CD4-positive, alpha-beta T cell treated with Interleukin-10 for 1 hour (primary cell): ENCODE measurements around the gene RIPPLY1.
A peak's percentile ranks its signal among the peaks of the same experiment; 100 is the strongest.

Source experiments
- DNase-seq: peaks from one replicate; pipeline ENCODE4 v3.0.0-alpha.2; 2020

RIPPLY1 gene

GRCh38 chrX:106903291-106903824 is at the start of gene RIPPLY1:
RIPPLY1 (minus strand) TSS chrX:106903341; CDS start chrX:106903287, 54 bp downstream.
- DNase-seq = no peak

DNA sequence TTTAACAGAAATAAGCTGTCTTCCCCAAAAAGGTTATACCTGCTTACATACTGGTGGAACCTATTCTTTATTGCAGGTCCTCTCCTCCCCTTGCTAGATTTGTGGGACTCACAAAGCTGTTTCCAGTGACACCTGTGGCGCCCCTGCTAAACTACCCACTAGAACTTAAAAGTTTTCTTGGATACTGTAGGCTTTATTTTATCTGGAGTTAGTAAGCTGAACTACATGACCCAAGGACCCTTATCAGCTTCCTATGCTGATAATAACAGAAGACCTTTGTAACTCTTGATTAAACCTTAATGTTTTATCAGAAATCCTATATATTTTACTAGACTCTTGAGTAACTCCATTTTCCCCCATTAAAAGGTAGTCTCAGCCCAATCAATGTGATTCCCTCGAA is 49.4 kb upstream of the RIPPLY1 start:
- DNase-seq = no peak

DNA sequence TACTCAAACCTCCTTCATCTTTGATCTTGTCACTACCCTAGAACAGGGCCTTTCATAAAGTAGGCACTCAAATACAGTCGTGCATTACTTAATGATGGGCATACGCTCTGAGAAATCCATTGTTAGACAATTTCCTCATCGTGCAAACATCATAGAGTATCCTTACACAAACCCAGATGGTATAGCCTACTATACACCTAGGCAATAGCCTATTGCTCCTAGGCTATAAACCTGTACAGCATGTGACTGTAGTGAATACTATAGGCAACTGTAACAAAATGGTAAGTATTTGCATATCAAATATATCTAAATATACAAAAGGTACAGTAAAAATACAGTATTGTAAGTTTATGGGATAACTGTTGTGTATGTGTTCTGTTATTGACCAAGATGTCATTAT is 48.9 kb upstream of the RIPPLY1 start:
- DNase-seq = no peak

DNA sequence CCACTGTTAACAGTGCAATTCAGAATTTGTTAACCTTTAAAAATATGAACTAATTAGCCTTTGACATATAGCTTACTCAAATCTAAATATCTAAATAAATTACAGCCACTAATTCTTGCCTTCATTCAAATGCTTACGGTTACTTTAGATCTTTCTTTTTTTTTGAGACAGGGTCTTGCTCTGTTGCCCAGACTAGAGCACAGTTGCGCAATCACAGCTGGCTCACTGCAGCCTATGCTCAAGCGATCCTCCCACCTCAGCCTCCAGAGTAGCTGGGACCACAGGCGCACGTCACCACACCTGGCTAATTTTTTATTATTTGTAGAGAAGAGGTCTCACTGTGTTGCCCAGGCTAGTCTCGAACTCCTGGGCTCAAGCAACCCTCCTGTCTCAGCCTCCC is 48.1 kb upstream of the RIPPLY1 start:
- no peak for DNase-seq

DNA sequence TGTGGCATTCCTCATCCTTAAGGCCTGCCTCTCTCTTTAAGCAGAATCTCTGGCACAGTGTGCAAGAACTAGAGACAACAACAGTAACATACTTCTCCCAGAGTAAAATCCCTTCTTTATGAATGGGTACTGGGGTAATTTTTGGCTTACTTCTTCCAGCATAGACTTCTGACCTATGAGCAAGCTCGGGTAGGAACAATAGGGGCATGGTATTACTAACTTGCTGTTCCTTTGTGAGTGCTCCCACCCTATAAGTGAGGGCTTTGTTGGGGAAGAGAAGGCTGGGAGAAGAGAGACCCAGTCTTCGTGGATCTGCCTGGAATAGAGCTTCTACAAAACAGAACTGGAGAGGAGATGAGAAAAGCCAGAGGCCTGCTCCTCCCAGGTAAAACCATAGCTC is 47.2 kb upstream of the RIPPLY1 start:
- no peak for DNase-seq

GRCh38 chrX:106949366-106949765 is 46.2 kb upstream of the RIPPLY1 start:
- no peak for DNase-seq

- DNase-seq = no peak
Measured at GRCh38 chrX:106948641-106949040, 45.5 kb upstream of the RIPPLY1 start.

DNA sequence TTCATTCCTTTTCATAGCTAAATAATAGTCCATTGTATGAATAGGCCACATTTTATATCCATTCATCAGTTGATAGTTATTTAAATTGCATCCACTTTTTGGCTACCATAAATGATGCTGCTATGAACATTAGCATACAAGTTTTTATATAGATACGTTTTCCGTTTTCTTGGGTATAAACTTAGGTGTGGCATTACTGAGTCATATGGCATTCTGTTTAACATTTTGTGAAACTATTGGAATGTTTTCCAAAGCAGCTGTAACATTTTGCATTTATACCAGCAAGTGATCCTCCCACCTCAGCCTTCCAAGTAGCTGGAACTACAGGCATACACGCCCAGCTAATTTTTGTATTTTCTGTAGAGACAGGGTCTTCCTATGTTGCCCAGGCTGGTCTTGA is 43.3 kb upstream of the RIPPLY1 start:
- no peak for DNase-seq

DNA sequence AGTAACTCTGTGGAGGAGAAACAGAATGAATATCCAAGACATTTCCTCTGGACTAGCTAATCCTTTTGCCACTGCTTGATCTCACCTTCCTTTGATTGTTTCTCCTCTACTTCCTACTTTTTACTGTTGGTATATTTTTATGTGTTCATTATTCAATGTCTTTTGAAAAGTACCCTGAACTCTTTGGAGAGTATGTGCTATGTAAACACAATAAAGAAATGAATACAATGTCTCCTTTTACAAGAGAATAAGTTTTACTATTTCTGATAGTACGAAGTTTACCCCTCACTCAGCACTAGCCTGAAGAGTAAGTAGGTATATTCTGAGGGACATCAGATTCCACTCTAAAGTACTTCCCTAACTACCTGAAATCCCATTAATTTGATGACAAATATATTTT is 36.9 kb upstream of the RIPPLY1 start:
- no peak for DNase-seq

DNA sequence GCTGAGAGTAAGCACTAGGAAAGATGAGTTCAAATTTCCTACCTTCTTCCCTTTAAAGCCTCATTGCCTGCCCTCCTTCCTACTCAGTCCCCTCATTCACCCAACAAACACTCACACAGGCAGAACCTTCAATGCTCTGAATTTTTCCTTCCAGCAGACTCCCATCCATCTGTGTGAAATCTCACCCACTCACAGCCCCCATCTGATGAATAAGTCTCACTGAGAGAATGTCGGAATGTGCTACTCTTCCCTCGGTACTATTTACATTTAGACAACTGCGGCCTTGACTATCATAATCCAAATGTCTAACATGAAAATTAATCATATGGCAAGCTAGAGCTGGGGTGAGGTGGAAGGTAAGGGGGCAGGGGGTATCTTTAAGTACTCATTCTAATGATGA is 36.4 kb upstream of the RIPPLY1 start:
- DNase-seq = no peak

GRCh38 chrX:106936246-106936645 is 33.1 kb upstream of the RIPPLY1 start:
- no peak for DNase-seq

DNA sequence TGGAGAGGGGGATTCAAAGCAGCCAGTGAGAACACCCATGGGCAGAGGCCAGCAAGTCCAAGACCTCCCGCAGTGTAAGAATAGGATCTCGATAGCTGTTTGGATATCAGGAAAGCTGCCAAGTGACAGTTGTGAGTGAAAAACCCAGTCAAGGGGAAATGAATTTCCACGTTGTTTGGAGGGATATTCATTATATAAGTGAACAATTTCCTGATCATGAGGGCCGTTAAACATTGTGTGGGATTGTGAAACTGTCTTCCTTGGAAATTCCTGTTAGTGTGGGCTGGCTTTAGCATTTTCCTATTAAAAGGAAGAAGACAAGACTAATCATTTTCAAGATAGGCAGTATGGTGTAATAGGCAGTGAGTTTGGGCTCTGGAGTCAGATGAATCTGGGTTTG is 32.0 kb upstream of the RIPPLY1 start:
- DNase-seq = no peak

DNA sequence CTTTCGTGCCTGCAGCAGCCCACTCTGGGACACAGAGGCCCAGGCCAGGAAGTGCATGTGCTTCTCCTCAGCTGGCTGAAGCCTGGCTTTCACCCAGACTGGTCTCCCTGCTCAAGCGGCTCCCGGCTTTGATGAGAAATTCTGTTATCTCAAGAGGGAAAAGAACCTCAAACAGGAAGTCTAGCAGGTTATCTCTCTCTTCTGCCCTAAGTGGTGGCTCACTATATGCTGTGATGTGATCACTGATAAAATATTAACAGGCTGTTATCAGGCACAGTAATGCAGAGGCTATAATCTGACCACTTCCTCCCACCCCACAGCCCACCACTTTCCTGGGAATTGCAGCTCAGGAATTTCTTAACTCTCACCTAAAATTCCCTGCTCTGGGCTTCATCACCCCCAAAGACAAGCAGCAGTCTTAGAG is 30.4 kb upstream of the RIPPLY1 start:
- DNase-seq = no peak

DNA sequence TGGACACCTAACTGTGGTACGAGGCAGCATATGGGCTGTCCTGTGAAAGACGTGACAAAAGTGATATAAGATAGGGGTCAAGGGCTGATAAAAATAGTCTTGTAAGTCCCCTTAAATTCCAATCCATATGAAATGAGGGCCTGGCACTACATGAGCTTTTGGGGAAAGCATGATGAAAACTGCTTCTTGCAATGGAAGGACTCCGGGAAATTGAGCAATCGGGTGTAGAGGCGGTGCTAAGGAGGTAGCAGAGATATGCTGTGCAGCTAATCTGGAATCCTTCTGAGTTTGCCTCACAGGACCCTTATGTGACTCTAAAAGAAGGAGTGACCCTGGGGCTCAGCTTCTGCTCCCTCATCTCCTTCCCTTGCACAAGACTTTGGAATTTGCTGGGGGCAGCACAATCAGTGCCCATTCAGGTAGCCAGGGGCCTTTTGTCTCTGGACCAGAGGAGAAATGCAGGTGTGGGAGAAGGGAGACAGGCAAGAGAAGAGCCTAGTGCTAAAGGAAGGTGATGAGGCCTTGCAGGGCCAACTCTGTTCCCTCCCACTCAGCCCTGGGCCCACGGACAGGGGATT is 29.9 kb upstream of the RIPPLY1 start:
- DNase-seq = no peak

GRCh38 chrX:106932492-106932923 is 29.4 kb upstream of the RIPPLY1 start:
- DNase-seq = no peak

DNA sequence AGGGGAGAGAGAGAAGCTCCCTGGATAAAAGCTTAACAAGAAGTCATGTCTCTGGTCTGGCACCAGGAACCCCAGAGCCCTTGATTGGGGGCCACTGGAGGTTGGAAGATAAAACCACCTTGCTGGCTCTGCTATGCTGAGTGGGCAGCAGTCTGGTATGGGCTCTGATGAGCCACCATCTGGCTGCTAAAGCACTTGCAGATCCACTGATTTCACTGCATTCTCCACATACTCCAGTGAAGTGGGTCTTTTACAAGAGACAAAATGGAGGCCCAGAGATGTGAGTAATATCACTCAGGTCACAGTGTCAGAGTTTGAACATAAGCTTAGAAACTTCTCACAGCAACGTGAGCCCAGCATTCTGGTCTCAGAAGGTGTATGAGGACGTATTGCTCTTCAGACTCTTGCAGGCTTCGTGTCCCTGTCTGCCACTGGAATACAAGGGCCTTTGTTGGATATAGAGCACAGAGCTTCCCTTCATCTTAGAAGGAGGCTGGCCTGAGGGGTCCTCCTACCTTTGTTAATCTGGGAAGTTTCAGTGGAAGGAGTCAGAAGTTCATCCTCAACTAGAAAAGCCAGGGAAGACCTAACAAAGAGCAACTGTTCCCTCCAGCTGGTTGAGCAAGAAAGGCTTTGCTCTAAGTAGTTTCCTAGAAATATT is 28.8 kb upstream of the RIPPLY1 start:
- no peak for DNase-seq

- no peak for DNase-seq
Measured at GRCh38 chrX:106928227-106928626, 25.1 kb upstream of the RIPPLY1 start.

- DNase-seq = no peak
Measured at GRCh38 chrX:106927700-106928099, 24.6 kb upstream of the RIPPLY1 start.

GRCh38 chrX:106927023-106927422 is 23.9 kb upstream of the RIPPLY1 start:
- DNase-seq = no peak

GRCh38 chrX:106921637-106922036 is 18.5 kb upstream of the RIPPLY1 start:
- no peak for DNase-seq

DNA sequence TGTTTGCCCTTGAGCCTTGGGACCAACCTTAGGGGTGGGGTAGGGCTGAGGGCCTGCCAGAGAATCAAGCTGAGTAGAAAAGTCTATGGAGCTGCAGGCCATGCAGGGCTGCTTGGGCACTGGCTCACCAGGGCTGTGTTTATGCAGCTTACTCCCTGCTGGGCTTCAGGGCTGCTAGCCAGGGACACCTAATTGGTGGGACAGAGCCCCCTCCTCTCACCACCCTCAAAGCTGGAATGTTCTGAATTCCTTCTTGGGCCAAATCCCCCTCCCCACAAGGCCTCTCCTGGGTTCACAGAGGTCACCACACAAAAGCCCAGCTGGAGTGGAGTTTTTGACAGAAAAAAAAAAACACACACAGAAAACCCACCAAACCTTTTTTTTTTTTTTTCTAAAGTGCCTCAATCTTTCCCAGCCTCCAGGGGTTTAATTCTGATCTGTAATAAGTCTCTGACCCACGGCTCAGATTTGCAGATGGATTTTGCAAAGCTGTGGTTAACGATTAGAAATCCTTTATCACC is 16.9 kb upstream of the RIPPLY1 start, which contains the start of gene CLDN2:
Gene CLDN2 (plus strand): TSS at position 471 of the 521 bp plus-strand sequence. CDS start 7,827 bp downstream, outside the sequence.
- DNase-seq = no peak

DNA sequence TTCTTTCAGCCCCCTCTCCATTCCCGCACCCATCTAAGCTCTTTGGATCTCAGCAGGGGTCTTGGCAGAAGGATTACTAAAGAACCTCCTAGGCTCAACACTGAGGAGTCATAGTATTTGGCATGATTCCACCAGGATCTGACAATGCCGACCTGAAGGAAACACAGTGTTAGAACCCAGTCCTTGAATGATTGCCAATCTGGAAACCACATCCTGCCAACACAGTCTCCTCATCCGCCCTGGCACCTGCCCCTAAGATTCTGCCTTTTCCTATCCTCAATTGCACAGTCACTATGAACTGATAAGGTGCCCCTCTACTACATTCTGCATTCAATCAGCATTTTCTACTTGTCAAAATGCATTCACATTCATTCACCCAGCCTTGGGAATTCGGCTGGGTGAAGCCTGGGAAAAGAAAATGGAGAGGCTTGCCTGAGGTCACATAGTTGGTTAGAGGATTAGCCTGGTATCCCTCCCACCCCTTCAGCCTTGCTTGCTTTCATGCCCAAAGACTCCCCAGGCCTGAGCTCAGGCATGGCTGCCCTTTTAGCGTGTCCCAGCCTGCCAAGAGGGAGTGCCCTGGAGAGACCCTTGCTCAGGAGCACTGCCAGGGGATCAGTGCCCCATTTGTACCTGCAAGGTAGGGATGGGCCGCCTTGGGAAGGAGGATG is 14.8 kb upstream of the RIPPLY1 start:
- peak; percentile 33 for DNase-seq

GRCh38 chrX:106912864-106913263 is 9.7 kb upstream of the RIPPLY1 start:
- no peak for DNase-seq

GRCh38 chrX:106906361-106906760 is 3.2 kb upstream of the RIPPLY1 start:
- DNase-seq = no peak
